ENCODE data around the gene UVRAG. TPM values are rescaled to one million over a fixed set of nuclear protein-coding genes. Genes with fewer than 3 reads are reported as not detected.

UVRAG gene
- total RNA-seq, 6 donors from 2014 or later: 23.3 to 72.3 (median 28.5) TPM

DNA sequence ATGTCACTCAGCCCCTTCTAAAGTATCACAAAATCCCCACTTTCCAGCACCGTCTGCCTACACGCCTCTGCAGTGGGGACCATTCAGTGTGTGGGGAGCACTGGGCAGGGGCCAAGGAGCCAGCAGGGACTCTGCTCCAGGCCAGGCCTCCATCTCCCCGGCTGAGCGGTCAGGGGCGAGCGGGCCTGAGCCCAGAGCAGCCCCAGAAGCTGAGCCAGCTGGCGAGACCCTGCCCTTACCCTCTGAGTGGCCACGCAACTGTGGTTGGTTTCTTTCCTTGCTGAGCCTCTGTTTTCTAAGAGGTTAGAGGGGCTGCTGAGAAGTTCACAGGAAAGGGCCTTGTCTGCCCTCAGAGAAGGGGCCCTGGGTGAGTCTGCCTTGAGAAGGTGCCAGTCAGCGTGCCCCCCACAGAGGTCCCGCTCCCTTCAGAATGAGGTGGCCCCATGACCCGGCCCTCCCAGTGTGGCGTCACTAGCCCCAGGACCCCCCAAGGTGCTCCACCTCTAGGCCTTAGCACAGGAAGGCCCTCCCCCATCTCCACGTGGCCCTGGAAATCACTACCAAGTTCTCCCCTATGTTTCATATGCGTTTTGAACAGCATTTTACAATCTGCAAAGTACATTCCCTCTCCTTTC lies 344.4 kb downstream of the UVRAG start:
- peaks cover 7 to 13% (median 8%) of the 10 kb centered on the region in 4 donors for H3K4me1 ChIP-seq
- H3K27ac ChIP-seq: no peak overlapping the region
- DNase-seq (no peak), ATAC-seq (ENCODE audit: low FRiP score in 2 of 2) (no peak)
- no peaks in the 10 kb centered on the region for H3K9me3 ChIP-seq
- TF ChIP-seq POLR2A (IDR thresholded peaks at IDR 0.05): no peak
- TF ChIP-seq POLR2AphosphoS5 (IDR thresholded peaks at IDR 0.05): no peak
- TF ChIP-seq, protein P1, sequence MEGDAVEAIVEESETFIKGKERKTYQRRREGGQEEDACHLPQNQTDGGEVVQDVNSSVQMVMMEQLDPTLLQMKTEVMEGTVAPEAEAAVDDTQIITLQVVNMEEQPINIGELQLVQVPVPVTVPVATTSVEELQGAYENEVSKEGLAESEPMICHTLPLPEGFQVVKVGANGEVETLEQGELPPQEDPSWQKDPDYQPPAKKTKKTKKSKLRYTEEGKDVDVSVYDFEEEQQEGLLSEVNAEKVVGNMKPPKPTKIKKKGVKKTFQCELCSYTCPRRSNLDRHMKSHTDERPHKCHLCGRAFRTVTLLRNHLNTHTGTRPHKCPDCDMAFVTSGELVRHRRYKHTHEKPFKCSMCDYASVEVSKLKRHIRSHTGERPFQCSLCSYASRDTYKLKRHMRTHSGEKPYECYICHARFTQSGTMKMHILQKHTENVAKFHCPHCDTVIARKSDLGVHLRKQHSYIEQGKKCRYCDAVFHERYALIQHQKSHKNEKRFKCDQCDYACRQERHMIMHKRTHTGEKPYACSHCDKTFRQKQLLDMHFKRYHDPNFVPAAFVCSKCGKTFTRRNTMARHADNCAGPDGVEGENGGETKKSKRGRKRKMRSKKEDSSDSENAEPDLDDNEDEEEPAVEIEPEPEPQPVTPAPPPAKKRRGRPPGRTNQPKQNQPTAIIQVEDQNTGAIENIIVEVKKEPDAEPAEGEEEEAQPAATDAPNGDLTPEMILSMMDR (IDR thresholded peaks at IDR 0.05): no peak
- no peak for TF ChIP-seq EP300 (IDR thresholded peaks at IDR 0.05)
- no peaks in the 10 kb centered on the region for H3K36me3 ChIP-seq
- no peak overlapping the region for H3K4me3 ChIP-seq
- 92% methylated on average over 9 to 14 of the region's 14 CpGs for WGBS, 2 donors
- H3K27me3 ChIP-seq: no peaks in the 10 kb centered on the region

DNA sequence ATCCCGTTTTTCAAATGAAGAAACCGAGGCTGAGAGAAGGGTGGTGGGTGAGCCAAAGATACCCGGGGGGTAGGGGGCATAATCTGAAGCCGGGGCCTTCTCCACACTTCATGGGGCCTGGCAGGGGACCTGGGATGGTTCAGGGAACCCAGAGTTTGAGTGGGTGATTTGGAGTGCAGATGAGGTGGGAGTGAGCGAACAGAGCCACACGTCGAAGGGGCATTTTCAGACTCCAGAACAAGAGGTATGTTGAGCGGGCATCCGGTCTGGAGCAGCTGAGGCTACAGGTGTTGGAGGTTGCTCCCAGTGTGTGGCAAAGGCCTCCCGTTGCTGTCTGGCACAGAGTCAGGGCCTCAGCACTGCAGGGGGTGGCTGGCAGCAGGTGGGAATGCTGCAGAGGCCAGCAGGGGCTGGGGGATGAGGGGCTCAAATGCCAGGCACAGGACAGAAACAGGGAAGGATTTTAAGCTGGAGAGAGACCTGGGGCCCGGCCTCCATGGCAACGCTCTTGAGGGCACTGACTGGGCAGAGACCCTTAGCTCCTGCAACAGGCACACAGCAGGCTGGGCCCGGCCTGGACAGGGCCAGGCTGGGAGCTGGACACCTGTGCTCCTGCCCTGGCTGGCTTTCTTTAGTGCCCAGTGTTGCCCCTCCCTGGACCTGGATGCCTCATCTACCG lies 345.1 kb downstream of the UVRAG start:
- DNase-seq: no peak
- Histone ChIP-seq H3K4me3 (no peak overlapping the region), H3K27ac (no peak overlapping the region), H3K9me3 (no peaks in the 10 kb centered on the region), H3K4me1 (peaks cover 7 to 13% (median 8%) of the 10 kb centered on the region in 4 donors), H3K27me3 (no peaks in the 10 kb centered on the region), H3K36me3 (no peaks in the 10 kb centered on the region)
- no peak for TF ChIP-seq POLR2AphosphoS5 (IDR thresholded peaks at IDR 0.05)
- TF ChIP-seq, protein P1 (IDR thresholded peaks at IDR 0.05): no peak
- TF ChIP-seq EP300 (IDR thresholded peaks at IDR 0.05): no peak
- no peak for TF ChIP-seq POLR2A (IDR thresholded peaks at IDR 0.05)
- no peak for ATAC-seq (ENCODE audit: low FRiP score in 2 of 2)
- 81 to 88% methylated on average over 9 to 14 of the region's 14 CpGs for WGBS, 2 donors

DNA sequence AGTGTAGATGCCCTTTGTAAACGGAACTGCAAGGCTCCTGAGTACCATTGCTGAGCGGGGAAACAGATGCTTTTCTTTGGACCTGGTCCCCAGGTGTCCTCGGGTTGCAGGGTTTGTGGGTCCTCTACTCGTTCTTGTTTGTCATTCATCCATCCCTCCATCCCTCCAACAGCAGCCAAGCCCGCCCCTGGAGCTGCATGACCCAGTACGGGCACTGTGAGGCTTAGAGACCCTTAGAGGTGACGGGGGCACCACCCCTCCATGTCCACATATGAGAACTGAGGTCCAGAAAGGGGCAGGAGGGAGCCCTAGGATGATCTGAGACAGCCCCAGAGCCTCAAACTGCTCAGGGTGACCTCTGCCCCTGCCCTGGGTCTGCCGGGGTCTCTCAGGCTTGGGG lies 345.8 kb downstream of the UVRAG start:
- no peak for DNase-seq

DNA sequence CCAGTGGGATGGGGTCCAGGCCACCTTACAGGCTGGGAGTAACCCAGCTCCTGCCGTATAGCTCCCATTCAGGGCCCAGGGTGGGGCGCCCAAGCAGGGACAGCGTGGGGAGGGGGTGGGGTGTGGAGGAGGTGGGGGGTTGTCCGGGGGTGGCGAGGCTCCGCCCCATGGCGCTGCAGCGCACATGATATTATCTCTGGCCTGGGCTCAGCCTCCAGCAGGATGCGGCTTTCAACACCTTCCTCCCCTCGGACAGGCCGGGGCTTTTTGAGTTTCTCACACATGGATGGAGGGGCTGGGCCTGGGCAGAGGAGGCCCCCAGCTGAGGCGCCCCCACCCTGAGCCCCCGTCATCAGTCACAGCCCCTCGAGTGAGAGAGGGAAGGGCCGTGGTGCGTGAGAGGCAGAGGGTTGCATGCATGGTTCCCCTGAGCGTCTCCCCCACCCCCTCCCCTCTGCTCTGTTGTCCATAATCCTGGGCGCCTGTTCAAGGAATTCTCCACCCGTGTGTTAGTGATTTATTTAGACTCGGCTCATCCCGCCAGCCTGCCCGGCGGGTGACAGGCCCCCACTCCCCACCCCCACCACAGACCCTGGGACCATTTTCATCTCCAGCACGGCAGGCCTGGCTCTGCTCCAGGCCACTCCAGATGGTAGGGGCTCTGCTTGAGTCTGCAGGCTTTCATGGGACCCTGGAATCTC lies 346.4 kb downstream of the UVRAG start:
- Histone ChIP-seq H3K27ac (no peak overlapping the region), H3K4me3 (no peak overlapping the region), H3K4me1 (peaks cover 7 to 13% (median 8%) of the 10 kb centered on the region in 4 donors), H3K36me3 (no peaks in the 10 kb centered on the region), H3K9me3 (no peaks in the 10 kb centered on the region), H3K27me3 (no peaks in the 10 kb centered on the region)
- TF ChIP-seq POLR2AphosphoS5 (IDR thresholded peaks at IDR 0.05) (no peak), POLR2A (IDR thresholded peaks at IDR 0.05) (no peak), EP300 (IDR thresholded peaks at IDR 0.05) (no peak)
- TF ChIP-seq, protein P1 (IDR thresholded peaks at IDR 0.05): no peak
- DNase-seq (peak in 1 of 2 donors; percentile 70), ATAC-seq (ENCODE audit: low FRiP score in 2 of 2) (peak in 1 of 2 donors; percentile 24)
- 7 to 42% methylated on average over 3 to 11 of the region's 24 CpGs for WGBS, 2 donors

More for the DNA sequence above, 345.8 kb downstream of the UVRAG start:
- H3K27me3 ChIP-seq: no peaks in the 10 kb centered on the region
- H3K4me1 ChIP-seq: peaks cover 7 to 13% (median 8%) of the 10 kb centered on the region in 4 donors
- no peak for ATAC-seq (ENCODE audit: low FRiP score in 2 of 2)
- no peaks in the 10 kb centered on the region for H3K36me3 ChIP-seq
- TF ChIP-seq EP300 (IDR thresholded peaks at IDR 0.05): no peak
- H3K9me3 ChIP-seq: no peaks in the 10 kb centered on the region
- 72 to 94% methylated on average over 5 to 8 of the region's 8 CpGs for WGBS, 2 donors
- H3K27ac ChIP-seq: no peak overlapping the region
- H3K4me3 ChIP-seq: no peak overlapping the region

Measured in upper lobe of left lung (tissue), 6 donors.